ENCODE results near the gene LEKR1.

LEKR1 gene

DNA sequence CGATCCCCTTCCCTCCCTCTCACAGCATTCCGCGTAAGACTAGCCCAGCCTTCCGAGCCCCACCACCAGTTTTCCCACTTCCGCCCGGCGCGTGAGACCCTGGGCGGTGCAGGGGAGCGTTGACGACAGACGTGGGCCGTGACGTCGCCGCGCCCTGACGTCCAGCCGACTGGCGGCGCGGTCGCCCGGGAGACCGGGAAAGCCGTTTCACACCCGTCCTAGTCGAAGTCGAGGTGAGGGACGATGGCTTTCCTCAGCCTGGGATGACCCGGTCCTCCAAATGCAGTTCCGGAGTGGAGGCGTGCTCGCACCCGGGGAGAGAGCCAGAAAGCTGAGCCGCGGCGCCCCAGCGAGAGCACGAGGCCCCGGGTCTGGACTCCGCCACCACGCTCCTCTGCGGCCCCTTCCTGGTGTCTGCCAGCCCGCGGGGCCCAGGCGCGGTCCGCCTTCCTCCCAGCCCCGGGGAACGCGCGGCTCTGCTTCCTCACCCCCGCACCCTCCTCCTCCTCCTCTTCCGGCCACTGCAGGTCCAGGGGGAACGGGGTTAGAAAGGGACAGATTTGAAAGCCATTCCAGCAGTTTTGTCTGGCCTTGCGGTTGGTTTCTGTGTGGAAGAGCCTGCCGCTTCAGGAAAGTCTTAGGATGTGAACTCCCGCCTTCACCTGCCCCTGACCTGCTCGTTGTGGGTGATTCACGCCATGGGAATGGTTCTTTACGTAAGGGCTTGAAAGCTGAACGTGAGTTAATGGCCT lies at the start of gene LEKR1:
Gene LEKR1, plus strand, starts transcription at position 210 of the 752 bp plus-strand sequence. CDS start 2,977 bp downstream, outside the sequence.
- peak; percentile 94 for DNase-seq (ENCODE audit: low read depth)
- TF ChIP-seq, protein P1, sequence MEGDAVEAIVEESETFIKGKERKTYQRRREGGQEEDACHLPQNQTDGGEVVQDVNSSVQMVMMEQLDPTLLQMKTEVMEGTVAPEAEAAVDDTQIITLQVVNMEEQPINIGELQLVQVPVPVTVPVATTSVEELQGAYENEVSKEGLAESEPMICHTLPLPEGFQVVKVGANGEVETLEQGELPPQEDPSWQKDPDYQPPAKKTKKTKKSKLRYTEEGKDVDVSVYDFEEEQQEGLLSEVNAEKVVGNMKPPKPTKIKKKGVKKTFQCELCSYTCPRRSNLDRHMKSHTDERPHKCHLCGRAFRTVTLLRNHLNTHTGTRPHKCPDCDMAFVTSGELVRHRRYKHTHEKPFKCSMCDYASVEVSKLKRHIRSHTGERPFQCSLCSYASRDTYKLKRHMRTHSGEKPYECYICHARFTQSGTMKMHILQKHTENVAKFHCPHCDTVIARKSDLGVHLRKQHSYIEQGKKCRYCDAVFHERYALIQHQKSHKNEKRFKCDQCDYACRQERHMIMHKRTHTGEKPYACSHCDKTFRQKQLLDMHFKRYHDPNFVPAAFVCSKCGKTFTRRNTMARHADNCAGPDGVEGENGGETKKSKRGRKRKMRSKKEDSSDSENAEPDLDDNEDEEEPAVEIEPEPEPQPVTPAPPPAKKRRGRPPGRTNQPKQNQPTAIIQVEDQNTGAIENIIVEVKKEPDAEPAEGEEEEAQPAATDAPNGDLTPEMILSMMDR (conservative IDR thresholded peaks at IDR 0.05; ENCODE audit: low read length) = no peak
- peak within 1 kb of the TSS; percentile 78 for H3K4me3 ChIP-seq (ENCODE audit: low read length)

DNA sequence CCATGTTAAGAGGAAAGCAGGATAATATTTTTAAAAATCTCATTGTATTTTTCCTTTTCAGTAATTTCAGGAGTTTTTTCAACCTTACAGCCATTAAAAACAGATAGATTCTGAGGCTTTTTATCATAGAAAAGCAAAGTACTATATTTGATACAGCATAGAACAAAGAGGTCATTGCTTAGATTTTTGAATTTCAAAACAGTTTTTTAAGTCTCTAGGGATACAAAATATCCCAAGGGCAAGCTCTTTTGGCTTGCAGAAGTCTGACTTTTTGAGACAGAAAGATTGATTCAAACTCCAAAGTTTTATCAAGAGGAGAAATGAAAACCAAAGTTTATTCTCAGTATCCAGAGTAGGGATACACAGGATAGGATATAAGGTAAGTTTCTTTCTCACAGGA lies 49.3 kb upstream of the LEKR1 start:
- H3K4me3 ChIP-seq (ENCODE audit: low read length) = no peak overlapping the region
- DNase-seq (ENCODE audit: low read depth) = no peak
- TF ChIP-seq, protein P1 (conservative IDR thresholded peaks at IDR 0.05; ENCODE audit: low read length) = no peak

DNA sequence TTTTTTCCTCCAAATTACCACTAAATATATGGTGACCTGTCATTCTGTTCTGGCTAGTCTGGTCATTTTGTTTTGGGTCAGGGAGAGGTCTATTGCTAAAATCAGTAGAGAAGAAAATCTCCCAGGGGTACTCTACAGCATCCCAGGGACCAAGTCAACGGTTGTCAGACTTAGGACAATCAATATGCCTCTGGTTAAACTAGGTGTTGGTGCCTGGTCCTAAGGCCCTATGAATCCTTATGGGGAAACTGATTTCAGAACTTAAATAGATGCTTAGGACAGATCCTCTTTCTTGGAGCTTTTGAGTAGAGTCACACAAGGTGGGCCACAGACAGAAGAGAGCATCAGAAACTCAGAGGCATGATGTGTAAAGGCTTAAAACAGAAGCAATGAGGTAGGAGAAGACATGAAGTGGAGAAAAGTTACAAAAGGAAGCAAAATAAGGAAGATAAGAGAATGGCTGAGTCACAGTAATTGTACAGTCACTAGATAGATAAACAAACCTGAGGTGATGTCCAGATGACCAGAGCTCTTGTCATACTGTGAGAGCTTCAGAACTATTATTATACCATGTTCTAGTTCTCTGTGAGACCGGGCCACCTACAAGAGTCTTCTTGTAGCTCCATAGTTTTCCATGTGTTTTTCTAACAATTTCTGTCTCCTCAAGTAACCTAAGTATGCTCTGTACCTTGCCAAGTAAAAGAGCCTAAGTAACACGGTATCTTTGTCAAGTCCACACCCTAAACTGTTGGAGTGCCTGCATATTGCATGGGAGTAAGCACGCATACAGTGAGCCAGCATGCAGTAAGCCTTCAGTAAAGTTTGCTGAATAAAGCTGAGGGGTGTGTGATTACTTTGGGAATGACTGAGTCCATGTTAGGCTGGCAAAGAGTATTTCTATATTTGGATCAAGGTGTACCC lies 44.6 kb upstream of the LEKR1 start:
- TF ChIP-seq, protein P1 (conservative IDR thresholded peaks at IDR 0.05; ENCODE audit: low read length) = no peak
- DNase-seq (ENCODE audit: low read depth) = no peak
- H3K4me3 ChIP-seq (ENCODE audit: low read length) = no peak overlapping the region

DNA sequence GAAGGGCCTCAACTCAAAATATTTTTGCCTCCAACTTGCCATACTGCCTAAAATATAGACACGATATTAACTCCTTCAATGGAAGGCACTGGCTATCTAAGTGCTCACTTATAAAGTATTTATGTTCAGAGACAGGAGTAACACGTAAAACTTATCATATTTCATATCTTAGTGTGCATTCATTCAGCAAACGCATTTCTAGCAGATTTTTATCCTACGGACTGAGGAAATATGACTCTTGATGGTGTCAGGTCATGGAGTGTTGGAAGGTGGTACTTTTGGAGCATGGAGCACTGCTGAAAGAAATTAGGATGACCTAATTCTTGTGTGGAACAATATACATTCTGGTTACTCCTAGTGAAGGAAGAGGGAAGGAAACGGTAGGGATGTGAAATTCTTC lies 43.8 kb upstream of the LEKR1 start:
- H3K4me3 ChIP-seq (ENCODE audit: low read length) = no peak overlapping the region
- TF ChIP-seq, protein P1 (conservative IDR thresholded peaks at IDR 0.05; ENCODE audit: low read length) = no peak
- no peak for DNase-seq (ENCODE audit: low read depth)

DNA sequence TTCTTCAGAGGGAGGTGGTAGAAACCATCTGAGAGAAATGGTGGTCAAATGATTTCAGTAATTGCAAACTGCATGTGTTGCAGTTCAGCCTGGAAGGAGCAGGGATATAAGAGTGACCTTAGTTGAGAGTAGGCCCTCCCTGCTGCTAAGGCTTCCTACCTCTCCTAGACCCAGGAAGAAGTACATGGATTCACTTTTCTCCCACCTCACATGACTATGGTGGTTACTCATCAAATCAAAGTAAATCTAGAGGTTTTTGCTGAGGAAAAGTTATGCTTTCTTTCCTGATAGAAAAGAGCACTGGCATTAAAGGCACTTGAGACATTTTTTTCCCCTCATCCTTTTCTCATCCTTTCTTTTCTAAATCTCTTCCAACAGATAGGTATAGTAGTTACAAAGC lies 43.2 kb upstream of the LEKR1 start:
- no peak for DNase-seq (ENCODE audit: low read depth)
- TF ChIP-seq, protein P1 (conservative IDR thresholded peaks at IDR 0.05; ENCODE audit: low read length) = no peak

DNA sequence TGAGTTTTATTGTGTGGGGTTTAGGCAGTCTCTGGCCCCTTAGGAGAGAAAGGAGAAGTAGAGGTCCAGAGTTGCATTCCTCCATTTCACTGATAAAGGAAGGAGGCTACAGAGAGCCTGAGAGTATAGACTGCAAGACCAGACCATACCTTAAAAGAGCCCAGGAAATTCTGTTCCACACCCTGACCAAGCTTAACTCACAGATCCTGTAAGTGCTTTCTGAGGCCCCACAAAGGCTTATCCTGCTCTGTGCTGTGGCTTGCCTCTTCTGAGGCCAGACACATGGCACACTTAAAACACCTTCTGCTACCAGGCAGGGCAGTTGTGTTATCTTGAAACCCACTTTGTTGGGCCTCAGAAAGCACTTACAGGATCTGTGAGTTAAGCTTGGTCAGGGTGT lies 39.2 kb upstream of the LEKR1 start:
- DNase-seq (ENCODE audit: low read depth) = no peak
- H3K4me3 ChIP-seq (ENCODE audit: low read length) = no peak overlapping the region

More for the DNA sequence above, 43.2 kb upstream of the LEKR1 start:
- H3K4me3 ChIP-seq (ENCODE audit: low read length) = no peak overlapping the region

More for the DNA sequence above, 39.2 kb upstream of the LEKR1 start:
- TF ChIP-seq, protein P1 (conservative IDR thresholded peaks at IDR 0.05; ENCODE audit: low read length) = no peak
